HepG2 (cell line): ENCODE measurements around the gene LARP1. TPM values are rescaled to one million over a fixed set of nuclear protein-coding genes. Genes with fewer than 3 reads are reported as not detected.

ENCODE experiments used
- ATAC-seq: fragments of 200-7000 bp; cut with Tn5 transposase; 3 replicates; pipeline ENCODE4 v1.9.1; 2020; ENCODE audit warnings: mild to moderate bottlenecking, moderate library complexity
- BruUV-seq: library from RNA; stranded (reverse); fragments of 400-500 nt; replicated peaks from 2 replicates; lab custom pipeline; 2021; lab: Mats Ljungman, UMichigan
- CTCF ChIA-PET: fragments of 300-600 bp; formaldehyde crosslinking; extraction: SDS; loops from one replicate; lab custom pipeline; 2021; ENCODE audit warnings: low total read pairs, inconsistent platforms, low intra/inter-chr PET ratio; lab: Yijun Ruan, JAX
- POLR2A ChIA-PET: fragments of 350-600 bp; sonication (Branson Sonifier 250); formaldehyde crosslinking; loops from one replicate; lab custom pipeline; 2020; ENCODE audit warnings: antibody characterized with exemption, inconsistent platforms; lab: Yijun Ruan, JAX
- DNase-seq: peaks from one replicate; pipeline ENCODE4 v3.0.0-alpha.2; 2015; ENCODE audit warnings: low spot score
- FAIRE-seq: peaks from 3 replicates; lab custom pipeline; 2011; peaks lifted over from hg19 to GRCh38; lab: Jason Lieb, UNC
- H2AFZ ChIP-seq: one replicate; pipeline ENCODE4 v1.6.1; 2011; ENCODE audit warnings: low read length, inconsistent platforms
- H3K27ac ChIP-seq: fragments of 300-600 bp; 3 replicates; pipeline ENCODE4 v1.8.0; 2011; ENCODE audit warnings: mixed run types, mild to moderate bottlenecking, mixed read lengths, low read length, inconsistent platforms; ENCODE audit not compliant: insufficient read depth; ENCODE audit errors: extremely low read length
- H3K27me3 ChIP-seq, 2 experiments: fragments of 200-600 bp in 1 of 2; 2 replicates in 1 of 2; 3 replicates in 1 of 2; pipeline versions ENCODE4 v1.6.0 to v1.8.0; 2011; ENCODE audit warnings: low read length in 2 of 2, mild to moderate bottlenecking in 2 of 2, moderate library complexity in 2 of 2, inconsistent platforms in 1 of 2; ENCODE audit not compliant: insufficient read depth in 2 of 2, control insufficient read depth in 1 of 2
- H3K36me3 ChIP-seq, 2 experiments: fragments of 200-600 bp in 1 of 2; replicated peaks in 1 of 2; 2 replicates in 1 of 2; 3 replicates in 1 of 2; pipeline versions ENCODE4 v1.5.1 to v1.8.0; 2011; ENCODE audit warnings: low read length in 2 of 2, inconsistent platforms in 1 of 2; ENCODE audit not compliant: insufficient read depth in 2 of 2, control insufficient read depth in 1 of 2
- H3K4me1 ChIP-seq: 2 replicates; pipeline ENCODE4 v1.5.1; 2012; ENCODE audit warnings: low read length, inconsistent platforms; ENCODE audit not compliant: insufficient read depth
- H3K4me2 ChIP-seq: 2 replicates; pipeline ENCODE4 v1.6.0; 2011; ENCODE audit warnings: low read depth, low read length, inconsistent platforms
- H3K4me3 ChIP-seq, 3 experiments: fragments of 200-600 bp in 1 of 3; sonication (generic), shearing (Covaris generic) in 1 of 3; replicated peaks in 1 of 3; 2 replicates each; pipeline ENCODE4 v1.5.1; 2011 to 2016; ENCODE audit warnings: low read length in 3 of 3, inconsistent platforms in 2 of 3, low read depth in 2 of 3, mild to moderate bottlenecking in 2 of 3, control low read depth in 1 of 3, mixed read lengths in 1 of 3; ENCODE audit not compliant: insufficient read depth in 1 of 3
- H3K79me2 ChIP-seq: one replicate; pipeline ENCODE4 v1.6.1; 2011; ENCODE audit warnings: low read length, inconsistent platforms; ENCODE audit not compliant: insufficient read depth
- H3K9ac ChIP-seq: 2 replicates; pipeline ENCODE4 v1.6.0; 2011; ENCODE audit warnings: mild to moderate bottlenecking, low read depth, low read length, inconsistent platforms; ENCODE audit not compliant: insufficient read depth
- H3K9me3 ChIP-seq: 2 replicates; pipeline ENCODE4 v1.5.1; 2012; ENCODE audit warnings: mild to moderate bottlenecking, low read length
- H4K20me1 ChIP-seq: 2 replicates; pipeline ENCODE4 v1.6.0; 2011; ENCODE audit warnings: inconsistent platforms, mild to moderate bottlenecking, low read length, moderate library complexity; ENCODE audit not compliant: insufficient read depth
- MYC ChIP-seq: sonication (generic); formaldehyde crosslinking; IDR thresholded peaks from 2 replicates; pipeline ENCODE4 v1.9.0; 2021; ENCODE audit warnings: missing genetic modification reagents, borderline replicate concordance
- NCOA2 ChIP-seq: sonication (generic); formaldehyde crosslinking; IDR thresholded peaks from 2 replicates; pipeline ENCODE4 v1.8.0; 2022; ENCODE audit warnings: inconsistent platforms
- SAP130 ChIP-seq: IDR thresholded peaks from 2 replicates; pipeline ENCODE4 v1.6.1; 2016; ENCODE audit warnings: low read depth
- SMARCE1 ChIP-seq: fragments of 450-650 bp; IDR thresholded peaks from 2 replicates; pipeline ENCODE4 v1.6.1; 2017; ENCODE audit warnings: borderline replicate concordance
- ZNF883 ChIP-seq: sonication (generic); formaldehyde crosslinking; IDR thresholded peaks from 2 replicates; pipeline ENCODE4 v1.5.1; 2020; ENCODE audit warnings: mild to moderate bottlenecking, missing genetic modification reagents; ENCODE audit errors: not compliant biosample characterization
- WGBS: methylation state at CpG from one replicate; pipeline ENCODE4 v1.1.6; 2017; ENCODE audit warnings: low lambda C conversion rate; 5-methylcytosine and 5-hydroxymethylcytosine counted together
- in situ Hi-C: cut with HindIII; loops from 2 replicates; pipeline ENCODE4 v1.10.0; 2017; ENCODE audit warnings: low pct_unique_long_range_greater_than_20kb; ENCODE audit not compliant: extremely low pct_ligation_motif_present
- intact Hi-C: fragments of 100-400 bp; cut with micrococcal nuclease; formaldehyde crosslinking; loops from one replicate; pipeline ENCODE4 v1.10.0; 2022; ENCODE audit not compliant: unreplicated experiment
- polyA plus RNA-seq, 8 experiments: library from polyadenylated mRNA; depleted of rRNA in 3 of 8; stranded (reverse) in 7 of 8; unstranded in 1 of 8; fragments of >200 nt; fragmentation: Illumina TruSeq in 4 of 8; extraction: Trizol in 4 of 8; gene quantifications; 2 replicates each; pipeline versions ENCODE4 v1.2.1 to v1.2.3, GENCODE V29; 2011 to 2016; ENCODE audit warnings: low read depth in 4 of 8, missing spikeins in 1 of 8, mixed read lengths in 1 of 8; ENCODE audit not compliant: insufficient read depth in 1 of 8
- total RNA-seq, 5 experiments: library from RNA; depleted of rRNA; stranded (reverse); fragments of >200 nt; fragmentation: Illumina TruSeq; extraction: Trizol; gene quantifications; 2 replicates each; pipeline ENCODE4 v1.2.3, GENCODE V29; 2016; ENCODE audit warnings: low read depth in 1 of 5
- TF ChIP-seq, protein P1 (sequence below): sonication (generic); formaldehyde crosslinking; IDR thresholded peaks from 2 replicates; pipeline ENCODE4 v1.5.0; 2020; ENCODE audit warnings: missing genetic modification reagents
- TF ChIP-seq, protein P2 (sequence below): sonication (generic); formaldehyde crosslinking; IDR thresholded peaks from 2 replicates; pipeline ENCODE4 v1.9.0; 2021; ENCODE audit warnings: missing genetic modification reagents, mild to moderate bottlenecking, borderline replicate concordance
- TF ChIP-seq, protein P3 (sequence below): sonication (generic); formaldehyde crosslinking; IDR thresholded peaks from 2 replicates; pipeline ENCODE4 v1.9.0; 2021; ENCODE audit warnings: missing genetic modification reagents, borderline replicate concordance
- TF ChIP-seq, protein P4 (sequence below): sonication (generic); formaldehyde crosslinking; IDR thresholded peaks from 2 replicates; pipeline ENCODE4 v1.4.0; 2020; ENCODE audit warnings: missing genetic modification reagents, mild to moderate bottlenecking, borderline replicate concordance
- TF ChIP-seq, protein P5 (sequence below): sonication (generic); formaldehyde crosslinking; IDR thresholded peaks from 2 replicates; pipeline ENCODE4 v1.8.1; 2023; ENCODE audit warnings: mild to moderate bottlenecking, inconsistent platforms, moderate library complexity, missing genetic modification reagents, borderline replicate concordance

The LARP1 gene
- total and polyA plus RNA-seq, 2 of the 13 experiments (the other 11 are each of a cell fraction or from before 2014, with no cell fraction given) = 45.2 to 61.4 TPM

DNA sequence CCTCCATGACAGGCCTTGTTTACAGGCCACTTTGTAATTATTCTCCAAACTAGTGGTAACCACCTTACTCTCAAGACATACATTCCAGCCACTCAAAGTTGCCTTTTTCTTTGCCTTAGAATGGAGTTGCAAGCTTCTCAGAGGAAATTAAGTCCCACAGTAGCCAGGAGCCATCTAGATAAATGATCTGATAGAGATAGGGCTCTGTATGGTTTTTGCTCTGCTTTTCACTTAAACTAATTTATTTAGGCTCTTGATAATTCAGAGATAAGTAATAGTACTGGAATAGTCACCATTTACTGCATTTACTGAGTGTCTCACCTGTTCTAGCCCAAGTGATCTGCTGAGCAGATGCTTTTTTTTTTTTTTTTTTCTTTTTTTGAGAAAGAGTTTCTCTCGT, 7.5 kb downstream of the LARP1 start:
- Histone ChIP-seq H2AFZ (no peak overlapping the region), H3K4me3 (no peak overlapping the region), H3K9ac (no peak overlapping the region), H3K27me3 (no peaks in the 10 kb centered on the region), H3K27ac (no peak overlapping the region), H3K79me2 (peaks cover 98% of the 10 kb centered on the region), H3K9me3 (no peaks in the 10 kb centered on the region), H3K4me1 (peaks cover 93% of the 10 kb centered on the region), H3K36me3 (peaks cover 0 to 6% of the 10 kb centered on the region in 2 experiments; a peak in 2 of 5 replicates), H3K4me2 (no peak overlapping the region), H4K20me1 (peaks cover 89% of the 10 kb centered on the region)
- intact Hi-C loops = no loop called here
- TF ChIP-seq SAP130 (no peak), SMARCE1 (no peak), NCOA2 (CRISPR knock-in tag) (no peak), ZNF883 (CRISPR knock-in tag) (no peak), MYC (CRISPR knock-in tag) (no peak)
- TF ChIP-seq, protein P1, sequence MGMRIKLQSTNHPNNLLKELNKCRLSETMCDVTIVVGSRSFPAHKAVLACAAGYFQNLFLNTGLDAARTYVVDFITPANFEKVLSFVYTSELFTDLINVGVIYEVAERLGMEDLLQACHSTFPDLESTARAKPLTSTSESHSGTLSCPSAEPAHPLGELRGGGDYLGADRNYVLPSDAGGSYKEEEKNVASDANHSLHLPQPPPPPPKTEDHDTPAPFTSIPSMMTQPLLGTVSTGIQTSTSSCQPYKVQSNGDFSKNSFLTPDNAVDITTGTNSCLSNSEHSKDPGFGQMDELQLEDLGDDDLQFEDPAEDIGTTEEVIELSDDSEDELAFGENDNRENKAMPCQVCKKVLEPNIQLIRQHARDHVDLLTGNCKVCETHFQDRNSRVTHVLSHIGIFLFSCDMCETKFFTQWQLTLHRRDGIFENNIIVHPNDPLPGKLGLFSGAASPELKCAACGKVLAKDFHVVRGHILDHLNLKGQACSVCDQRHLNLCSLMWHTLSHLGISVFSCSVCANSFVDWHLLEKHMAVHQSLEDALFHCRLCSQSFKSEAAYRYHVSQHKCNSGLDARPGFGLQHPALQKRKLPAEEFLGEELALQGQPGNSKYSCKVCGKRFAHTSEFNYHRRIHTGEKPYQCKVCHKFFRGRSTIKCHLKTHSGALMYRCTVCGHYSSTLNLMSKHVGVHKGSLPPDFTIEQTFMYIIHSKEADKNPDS (CRISPR knock-in tag) = no peak
- TF ChIP-seq, protein P2, sequence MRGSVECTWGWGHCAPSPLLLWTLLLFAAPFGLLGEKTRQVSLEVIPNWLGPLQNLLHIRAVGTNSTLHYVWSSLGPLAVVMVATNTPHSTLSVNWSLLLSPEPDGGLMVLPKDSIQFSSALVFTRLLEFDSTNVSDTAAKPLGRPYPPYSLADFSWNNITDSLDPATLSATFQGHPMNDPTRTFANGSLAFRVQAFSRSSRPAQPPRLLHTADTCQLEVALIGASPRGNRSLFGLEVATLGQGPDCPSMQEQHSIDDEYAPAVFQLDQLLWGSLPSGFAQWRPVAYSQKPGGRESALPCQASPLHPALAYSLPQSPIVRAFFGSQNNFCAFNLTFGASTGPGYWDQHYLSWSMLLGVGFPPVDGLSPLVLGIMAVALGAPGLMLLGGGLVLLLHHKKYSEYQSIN (CRISPR knock-in tag) = no peak
- TF ChIP-seq, protein P3, sequence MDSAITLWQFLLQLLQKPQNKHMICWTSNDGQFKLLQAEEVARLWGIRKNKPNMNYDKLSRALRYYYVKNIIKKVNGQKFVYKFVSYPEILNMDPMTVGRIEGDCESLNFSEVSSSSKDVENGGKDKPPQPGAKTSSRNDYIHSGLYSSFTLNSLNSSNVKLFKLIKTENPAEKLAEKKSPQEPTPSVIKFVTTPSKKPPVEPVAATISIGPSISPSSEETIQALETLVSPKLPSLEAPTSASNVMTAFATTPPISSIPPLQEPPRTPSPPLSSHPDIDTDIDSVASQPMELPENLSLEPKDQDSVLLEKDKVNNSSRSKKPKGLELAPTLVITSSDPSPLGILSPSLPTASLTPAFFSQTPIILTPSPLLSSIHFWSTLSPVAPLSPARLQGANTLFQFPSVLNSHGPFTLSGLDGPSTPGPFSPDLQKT (CRISPR knock-in tag) = no peak
- TF ChIP-seq, protein P4, sequence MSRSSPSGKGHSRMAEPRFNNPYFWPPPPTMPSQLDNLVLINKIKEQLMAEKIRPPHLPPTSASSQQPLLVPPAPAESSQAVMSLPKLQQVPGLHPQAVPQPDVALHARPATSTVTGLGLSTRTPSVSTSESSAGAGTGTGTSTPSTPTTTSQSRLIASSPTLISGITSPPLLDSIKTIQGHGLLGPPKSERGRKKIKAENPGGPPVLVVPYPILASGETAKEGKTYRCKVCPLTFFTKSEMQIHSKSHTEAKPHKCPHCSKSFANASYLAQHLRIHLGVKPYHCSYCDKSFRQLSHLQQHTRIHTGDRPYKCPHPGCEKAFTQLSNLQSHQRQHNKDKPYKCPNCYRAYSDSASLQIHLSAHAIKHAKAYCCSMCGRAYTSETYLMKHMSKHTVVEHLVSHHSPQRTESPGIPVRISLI (CRISPR knock-in tag) = no peak
- TF ChIP-seq, protein P5, sequence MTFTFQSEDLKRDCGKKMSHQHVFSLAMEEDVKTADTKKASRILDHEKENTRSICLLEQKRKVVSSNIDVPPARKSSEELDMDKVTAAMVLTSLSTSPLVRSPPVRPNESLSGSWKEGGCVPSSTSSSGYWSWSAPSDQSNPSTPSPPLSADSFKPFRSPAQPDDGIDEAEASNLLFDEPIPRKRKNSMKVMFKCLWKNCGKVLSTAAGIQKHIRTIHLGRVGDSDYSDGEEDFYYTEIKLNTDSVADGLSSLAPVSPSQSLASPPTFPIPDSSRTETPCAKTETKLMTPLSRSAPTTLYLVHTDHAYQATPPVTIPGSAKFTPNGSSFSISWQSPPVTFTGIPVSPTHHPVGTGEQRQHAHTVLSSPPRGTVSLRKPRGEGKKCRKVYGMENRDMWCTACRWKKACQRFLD = no peak
- no peak for ATAC-seq
- ChIA-PET POLR2A (no interaction called here), CTCF (no interaction called here)
- WGBS = 87% methylated on average over 1 of the region's 1 CpG
- no peak for FAIRE-seq
- in situ Hi-C loops = no loop called here
- no TSS peak for BruUV-seq
- DNase-seq = no peak
